PC-3 (cell line): ENCODE data around the gene CD48. TPM values are rescaled to one million over a fixed set of nuclear protein-coding genes. Genes with fewer than 3 reads are reported as not detected.

Source experiments
- ATAC-seq: fragments of 200-7000 bp; cut with Tn5 transposase; 2 replicates; pipeline ENCODE4 v1.9.1; 2020; ENCODE audit warnings: mild to moderate bottlenecking, moderate library complexity
- BruUV-seq: library from RNA; stranded (reverse); fragments of 400-500 nt; replicated peaks from 2 replicates; lab custom pipeline; 2021; lab: Mats Ljungman, UMichigan
- CTCF ChIA-PET: fragments of 300-600 bp; sonication (Branson Sonifier 250); formaldehyde crosslinking; loops from one replicate; lab custom pipeline; 2022; ENCODE audit warnings: antibody characterized with exemption; lab: Charles Lee
- POLR2A ChIA-PET: fragments of 300-600 bp; sonication (Branson Sonifier 250); formaldehyde crosslinking; loops from one replicate; lab custom pipeline; 2022; ENCODE audit warnings: antibody characterized with exemption; ENCODE audit not compliant: unreplicated experiment; lab: Charles Lee
- DNase-seq: peaks from one replicate; pipeline ENCODE4 v3.0.0-alpha.2; 2015
- H2AFZ ChIP-seq: fragments of 300-600 bp; sonication (generic); 2 replicates; pipeline ENCODE4 v1.6.0; 2016; ENCODE audit warnings: antibody characterized with exemption, low read length
- H3F3A ChIP-seq: fragments of 300-600 bp; sonication (generic); one replicate; pipeline ENCODE4 v1.6.0; 2017; ENCODE audit warnings: antibody characterized with exemption, low read length, control low read depth, mild to moderate bottlenecking; ENCODE audit not compliant: unreplicated experiment
- H3K27ac ChIP-seq: fragments of 300-600 bp; sonication (generic); 2 replicates; pipeline ENCODE4 v1.5.1; 2016; ENCODE audit warnings: mild to moderate bottlenecking, low read length
- H3K27me3 ChIP-seq: fragments of 300-600 bp; sonication (generic); 2 replicates; pipeline ENCODE4 v1.6.1; 2016; ENCODE audit warnings: low read length, mixed read lengths
- H3K36me3 ChIP-seq: fragments of 300-600 bp; sonication (generic); 2 replicates; pipeline ENCODE4 v1.6.1; 2016; ENCODE audit warnings: low read depth, mixed run types, low read length, mixed read lengths
- H3K4me1 ChIP-seq: fragments of 300-600 bp; sonication (generic); 2 replicates; pipeline ENCODE4 v1.5.1; 2016; ENCODE audit warnings: low read length; ENCODE audit not compliant: insufficient read depth
- H3K4me2 ChIP-seq: fragments of 300-600 bp; sonication (generic); 2 replicates; pipeline ENCODE4 v1.6.0; 2016; ENCODE audit warnings: low read length
- H3K4me3 ChIP-seq: fragments of 300-600 bp; sonication (generic); 2 replicates; pipeline ENCODE4 v1.5.1; 2016; ENCODE audit warnings: mild to moderate bottlenecking, low read length, mixed read lengths
- H3K79me2 ChIP-seq: fragments of 300-600 bp; sonication (generic); 2 replicates; pipeline ENCODE4 v1.6.1; 2017; ENCODE audit warnings: low read length, mixed read lengths
- H3K9ac ChIP-seq: fragments of 300-600 bp; sonication (generic); 2 replicates; pipeline ENCODE4 v1.6.0; 2016; ENCODE audit warnings: mild to moderate bottlenecking, low read length
- H3K9me2 ChIP-seq: fragments of 300-600 bp; sonication (generic); replicated peaks from 2 replicates; pipeline ENCODE4 v1.6.1; 2016; ENCODE audit warnings: mixed run types, low read length, mixed read lengths
- H3K9me3 ChIP-seq: fragments of 300-600 bp; sonication (generic); 2 replicates; pipeline ENCODE4 v1.6.1; 2016; ENCODE audit warnings: low read length, mixed read lengths
- H4K20me1 ChIP-seq: fragments of 300-600 bp; sonication (generic); 2 replicates; pipeline ENCODE4 v1.6.1; 2016; ENCODE audit warnings: low read length, mixed read lengths
- CTCF ChIP-seq: fragments of 300-600 bp; sonication (generic); conservative IDR thresholded peaks from 2 replicates; pipeline ENCODE4 v1.5.1; 2017; ENCODE audit warnings: antibody characterized with exemption, low read depth, mild to moderate bottlenecking, low read length
- EZH2 ChIP-seq: fragments of 300-600 bp; sonication (generic); IDR thresholded peaks from one replicate; pipeline ENCODE4 v1.6.1; 2017; ENCODE audit warnings: antibody characterized with exemption, mild to moderate bottlenecking, low read length; ENCODE audit not compliant: unreplicated experiment
- EZH2phosphoT487 ChIP-seq: fragments of 300-600 bp; sonication (generic); IDR thresholded peaks from 2 replicates; pipeline ENCODE4 v1.6.1; 2018; ENCODE audit warnings: mild to moderate bottlenecking, antibody characterized with exemption, low read length, borderline replicate concordance
- intact Hi-C: fragments of 100-400 bp; cut with micrococcal nuclease; formaldehyde crosslinking; loops from 2 replicates; pipeline ENCODE4 v1.9.0; 2023
- total RNA-seq: library from RNA; depleted of rRNA; stranded (reverse); fragments of >200 nt; gene quantifications from 2 replicates; pipeline ENCODE4 v1.2.3, GENCODE V29; 2014

CD48 gene
- total RNA-seq, 1 experiment from 2014 or later = not detected

DNA sequence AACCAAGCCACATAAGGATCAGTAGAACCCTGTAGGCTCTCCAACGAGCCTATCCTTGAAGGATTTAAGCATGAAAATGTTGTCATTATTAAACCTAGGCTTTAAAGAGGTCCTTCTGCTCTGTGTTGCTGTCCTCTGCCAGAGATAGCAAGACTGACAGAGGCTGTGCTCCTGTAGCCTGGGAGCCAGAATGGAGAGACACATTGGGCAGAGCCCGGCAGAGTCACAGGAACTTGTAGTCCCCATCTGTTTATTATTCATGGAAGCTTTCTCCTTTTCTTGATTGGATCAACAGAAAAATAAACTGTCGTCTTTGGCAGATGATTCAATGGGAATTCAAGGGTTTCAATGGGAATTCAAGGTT is 45.6 kb downstream of the CD48 start:
- Histone ChIP-seq H3K27ac (no peak overlapping the region), H3F3A (no peaks in the 10 kb centered on the region), H3K9me3 (no peaks in the 10 kb centered on the region), H3K9ac (no peak overlapping the region), H4K20me1 (no peaks in the 10 kb centered on the region), H3K4me2 (no peak overlapping the region), H3K36me3 (no peaks in the 10 kb centered on the region), H3K79me2 (no peaks in the 10 kb centered on the region), H3K4me3 (no peak overlapping the region), H3K9me2 (no peaks in the 10 kb centered on the region), H2AFZ (no peak overlapping the region), H3K27me3 (peaks cover 64% of the 10 kb centered on the region), H3K4me1 (no peaks in the 10 kb centered on the region)
- BruUV-seq = no TSS peak
- POLR2A ChIA-PET = no interaction called here
- ATAC-seq (no peak), DNase-seq (no peak)
- CTCF ChIA-PET = no interaction called here
- intact Hi-C loops = no loop called here
- TF ChIP-seq EZH2 = no peak
- no peak for TF ChIP-seq CTCF
- TF ChIP-seq EZH2phosphoT487 = no peak

DNA sequence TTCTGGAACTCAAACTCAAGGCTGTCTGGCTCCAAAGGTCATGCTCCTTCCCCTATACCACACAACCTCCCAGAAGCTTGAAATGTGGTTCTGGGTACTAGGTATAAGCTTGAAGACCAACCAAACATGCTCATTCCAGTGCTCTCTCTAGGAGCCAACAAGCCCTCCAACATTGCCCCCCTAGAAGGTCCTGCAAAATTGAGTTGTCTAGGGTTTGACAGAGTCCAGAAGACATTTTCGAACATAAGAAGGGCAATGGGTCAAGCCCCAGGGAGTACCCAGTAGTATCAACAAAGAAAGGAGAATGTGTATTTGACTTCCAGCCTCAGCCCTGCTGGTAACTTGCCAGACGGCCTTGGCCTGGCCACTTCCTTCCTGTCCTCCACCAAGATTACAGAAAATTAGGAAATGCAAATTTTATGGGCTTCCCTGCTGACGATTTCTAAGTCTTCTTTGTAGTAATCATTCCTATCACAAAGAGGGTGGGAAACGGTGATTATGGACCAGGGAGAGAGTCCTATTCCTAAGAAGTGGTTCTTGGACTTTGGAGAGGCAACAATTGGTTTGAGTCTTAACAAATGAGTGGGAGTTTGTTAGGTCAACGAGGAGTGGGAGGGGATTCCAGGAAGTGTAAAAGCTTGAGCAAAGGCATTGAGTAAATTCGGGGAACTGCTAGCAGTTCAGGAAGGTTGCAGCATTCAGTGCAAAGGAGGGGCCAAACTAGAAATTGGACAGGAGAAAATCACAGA is 46.1 kb downstream of the CD48 start:
- ATAC-seq (no peak), DNase-seq (no peak)
- Histone ChIP-seq H3K9me3 (no peaks in the 10 kb centered on the region), H3K27ac (no peak overlapping the region), H3K79me2 (no peaks in the 10 kb centered on the region), H3K27me3 (peaks cover 60% of the 10 kb centered on the region), H3K4me3 (no peak overlapping the region), H3F3A (no peaks in the 10 kb centered on the region), H3K9ac (no peak overlapping the region), H3K36me3 (no peaks in the 10 kb centered on the region), H4K20me1 (no peaks in the 10 kb centered on the region), H2AFZ (no peak overlapping the region), H3K9me2 (no peaks in the 10 kb centered on the region), H3K4me2 (no peak overlapping the region), H3K4me1 (no peaks in the 10 kb centered on the region)
- no peak for TF ChIP-seq CTCF
- TF ChIP-seq EZH2phosphoT487 = no peak
- TF ChIP-seq EZH2 = no peak
- intact Hi-C loops = no loop called here
- BruUV-seq = no TSS peak
- ChIA-PET POLR2A (no interaction called here), CTCF (no interaction called here)

DNA sequence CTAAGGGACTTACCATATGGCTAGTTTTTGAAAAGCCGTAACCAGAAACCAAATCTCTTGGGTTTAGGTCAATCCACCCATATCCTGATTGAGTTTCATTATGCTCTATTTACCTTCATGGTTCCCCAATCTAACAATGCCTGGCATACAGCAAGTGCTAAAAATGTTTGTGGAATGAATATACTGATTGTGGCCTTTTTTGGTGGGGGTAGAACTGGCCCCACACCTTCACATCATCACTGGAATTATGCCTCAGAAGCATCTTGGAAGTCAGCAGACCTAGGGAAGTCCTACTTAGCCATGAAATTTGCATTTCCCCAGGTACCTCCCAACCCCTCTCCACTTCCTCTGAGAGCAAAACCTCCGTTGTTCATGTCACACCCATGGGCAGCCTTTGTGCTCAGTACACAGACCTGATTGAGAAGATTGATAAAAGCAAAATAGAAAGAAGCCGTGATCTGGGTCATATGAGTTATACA is 47.0 kb downstream of the CD48 start:
- TF ChIP-seq CTCF = no peak
- TF ChIP-seq EZH2 = no peak
- TF ChIP-seq EZH2phosphoT487 = no peak
- H3F3A ChIP-seq = no peaks in the 10 kb centered on the region
- ChIA-PET POLR2A (no interaction called here), CTCF (no interaction called here)
- no peaks in the 10 kb centered on the region for H3K4me1 ChIP-seq
- H3K36me3 ChIP-seq = no peaks in the 10 kb centered on the region
- H3K9ac ChIP-seq = no peak overlapping the region
- H4K20me1 ChIP-seq = no peaks in the 10 kb centered on the region
- ATAC-seq = no peak
- H3K27ac ChIP-seq = no peak overlapping the region
- H3K9me2 ChIP-seq = no peaks in the 10 kb centered on the region
- H2AFZ ChIP-seq = no peak overlapping the region
- H3K79me2 ChIP-seq = no peaks in the 10 kb centered on the region
- H3K27me3 ChIP-seq = peaks cover 56% of the 10 kb centered on the region
- intact Hi-C loops = no loop called here
- no peak overlapping the region for H3K4me3 ChIP-seq
- BruUV-seq = no TSS peak
- H3K9me3 ChIP-seq = no peaks in the 10 kb centered on the region
- DNase-seq = no peak
- H3K4me2 ChIP-seq = no peak overlapping the region
